ENCODE measurements around the gene IL17RC. TPM values are rescaled to one million over a fixed set of nuclear protein-coding genes. Genes with fewer than 3 reads are reported as not detected.

IL17RC gene
- total RNA-seq, 1 experiment from 2014 or later = 17.6 TPM

- ChIA-PET RAD21 (ENCODE audit: low non-redundant PET in 1 of 2, low total read pairs in 2 of 2, uncharacterized antibody in 2 of 2, unreplicated experiment in 2 of 2) (no interaction called here), CTCF (no interaction called here), POLR2A (no interaction called here)
- Histone ChIP-seq H3K4me2 (ENCODE audit: low read length) (no peak overlapping the region), H3K79me2 (ENCODE audit: insufficient read depth, low read length) (peaks cover 6% of the 10 kb centered on the region; the same call in 1 of the 2 replicates), H3K9me2 (ENCODE audit: insufficient read depth) (no peaks in the 10 kb centered on the region), H3K27ac (ENCODE audit: low read depth, low read length) (no peak overlapping the region), H2AFZ (ENCODE audit: low read depth, low read length, poor library complexity, severe bottlenecking) (no peak overlapping the region), H3K9ac (ENCODE audit: low read length) (no peak overlapping the region), H3K9me3 (ENCODE audit: control insufficient read depth in 1 of 2, insufficient read depth in 1 of 2, low read depth in 1 of 2, low read length in 2 of 2) (no peaks in the 10 kb centered on the region), H3K4me1 (ENCODE audit: control insufficient read depth in 1 of 2, insufficient read depth in 2 of 2, low read length in 2 of 2) (peaks cover 17 to 33% of the 10 kb centered on the region in 2 experiments), H3K36me3 (ENCODE audit: control insufficient read depth in 1 of 2, insufficient read depth in 2 of 2, low read length in 2 of 2) (peaks cover 0 to 6% of the 10 kb centered on the region in 2 experiments; a peak in 1 of 4 replicates), H3K27me3 (ENCODE audit: insufficient read depth, low read length) (no peaks in the 10 kb centered on the region), H4K20me1 (ENCODE audit: insufficient read depth) (no peaks in the 10 kb centered on the region), H3K4me3 (replicated peaks in 1 of 2; ENCODE audit: low read depth in 1 of 2, low read length in 2 of 2) (no peak overlapping the region)
- no peak for DNase-seq (ENCODE audit: low read depth, low spot score)
- intact Hi-C loops (cut with micrococcal nuclease) = no loop called here
- no peak for ATAC-seq
- TF ChIP-seq RAD21 (IDR thresholded peaks at IDR 0.05; ENCODE audit: low read depth) (no peak), ZNF274 (IDR thresholded peaks at IDR 0.05; ENCODE audit: low read depth, low read length) (no peak), ZBTB33 (IDR thresholded peaks at IDR 0.05; ENCODE audit: extremely low read depth, insufficient replicate concordance, low read length) (no peak), EGR1 (IDR thresholded peaks at IDR 0.05; ENCODE audit: low read depth) (no peak), SRF (IDR thresholded peaks at IDR 0.05; ENCODE audit: low read depth) (no peak), MAX (IDR thresholded peaks at IDR 0.05) (no peak), TCF7L2 (IDR thresholded peaks at IDR 0.05; ENCODE audit: borderline replicate concordance, extremely low read depth, insufficient read depth, insufficient read length) (no peak), ATF3 (IDR thresholded peaks at IDR 0.05) (no peak), POLR2AphosphoS5 (IDR thresholded peaks at IDR 0.05; ENCODE audit: low read depth, low read length) (no peak), POLR2A (IDR thresholded peaks at IDR 0.05; ENCODE audit: borderline replicate concordance, extremely low read depth, insufficient read depth, insufficient read length) (no peak)
- no TSS peak for BruUV-seq (replicated peaks)
These were observed 34.7 kb downstream of the IL17RC start for GRCh38 chr3:9951598-9951961.
